ENCODE measurements around the gene NANOS3. TPM values are rescaled to one million over a fixed set of nuclear protein-coding genes. Genes with fewer than 3 reads are reported as not detected.

The NANOS3 gene
- total and polyA plus RNA-seq, 9 of the 15 experiments (the other 6 are each of a cell fraction or from before 2014, with no cell fraction given), result not detected

DNA sequence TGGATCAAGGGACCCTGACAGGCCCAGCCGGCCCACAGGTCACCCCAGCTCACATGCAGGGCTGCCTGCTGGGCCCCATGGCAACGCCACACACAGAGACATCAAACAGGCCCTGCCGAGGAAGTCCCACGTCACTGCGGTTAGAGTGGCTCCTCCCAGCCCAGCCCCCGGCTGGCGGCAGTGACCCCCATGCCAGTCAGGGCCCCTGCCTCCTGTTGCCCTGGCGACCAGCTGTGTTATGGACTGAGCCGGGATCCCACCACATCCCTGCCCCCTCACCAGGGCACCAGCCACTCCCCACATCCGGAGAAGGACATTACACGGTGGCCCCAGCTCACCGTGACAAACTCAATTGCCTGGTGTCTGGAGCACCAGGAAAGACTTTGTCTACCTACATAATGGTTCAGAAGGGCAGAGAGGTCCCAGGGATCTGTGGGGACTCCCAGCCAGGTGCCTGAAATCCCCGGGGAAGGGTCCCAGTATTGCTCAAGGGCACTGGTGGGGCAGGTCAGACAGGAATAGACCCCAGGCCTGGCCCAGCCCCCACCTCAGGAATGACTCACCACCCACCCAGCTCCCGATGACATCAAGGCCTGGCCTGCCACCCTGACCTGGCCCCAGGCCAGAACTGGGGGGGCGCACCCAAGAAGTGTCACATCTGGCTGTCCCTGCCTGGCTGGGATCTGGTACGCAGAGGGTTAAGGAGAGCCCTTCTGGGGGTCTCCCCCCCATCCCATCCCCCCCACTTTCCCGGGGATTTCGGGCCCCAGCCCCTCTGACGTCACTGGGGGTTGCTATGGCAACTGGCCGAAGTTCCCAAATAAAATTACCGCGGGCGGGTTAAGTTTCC is 30.2 kb upstream of the NANOS3 start (continued):
- TF ChIP-seq, protein P1, sequence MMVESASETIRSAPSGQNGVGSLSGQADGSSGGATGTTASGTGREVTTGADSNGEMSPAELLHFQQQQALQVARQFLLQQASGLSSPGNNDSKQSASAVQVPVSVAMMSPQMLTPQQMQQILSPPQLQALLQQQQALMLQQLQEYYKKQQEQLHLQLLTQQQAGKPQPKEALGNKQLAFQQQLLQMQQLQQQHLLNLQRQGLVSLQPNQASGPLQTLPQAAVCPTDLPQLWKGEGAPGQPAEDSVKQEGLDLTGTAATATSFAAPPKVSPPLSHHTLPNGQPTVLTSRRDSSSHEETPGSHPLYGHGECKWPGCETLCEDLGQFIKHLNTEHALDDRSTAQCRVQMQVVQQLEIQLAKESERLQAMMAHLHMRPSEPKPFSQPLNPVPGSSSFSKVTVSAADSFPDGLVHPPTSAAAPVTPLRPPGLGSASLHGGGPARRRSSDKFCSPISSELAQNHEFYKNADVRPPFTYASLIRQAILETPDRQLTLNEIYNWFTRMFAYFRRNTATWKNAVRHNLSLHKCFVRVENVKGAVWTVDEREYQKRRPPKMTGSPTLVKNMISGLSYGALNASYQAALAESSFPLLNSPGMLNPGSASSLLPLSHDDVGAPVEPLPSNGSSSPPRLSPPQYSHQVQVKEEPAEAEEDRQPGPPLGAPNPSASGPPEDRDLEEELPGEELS (CRISPR knock-in tag; IDR thresholded peaks at IDR 0.05; ENCODE audit: borderline replicate concordance), result 0 out of 2 replicates have a peak, but pooled peaks have one; percentile 64
- peak; percentile 19 for TF ChIP-seq MEIS2 (IDR thresholded peaks at IDR 0.05; ENCODE audit: partially characterized antibody)
- peak; percentile 91 for TF ChIP-seq DPF2 (IDR thresholded peaks at IDR 0.05)
- TF ChIP-seq, protein P2, sequence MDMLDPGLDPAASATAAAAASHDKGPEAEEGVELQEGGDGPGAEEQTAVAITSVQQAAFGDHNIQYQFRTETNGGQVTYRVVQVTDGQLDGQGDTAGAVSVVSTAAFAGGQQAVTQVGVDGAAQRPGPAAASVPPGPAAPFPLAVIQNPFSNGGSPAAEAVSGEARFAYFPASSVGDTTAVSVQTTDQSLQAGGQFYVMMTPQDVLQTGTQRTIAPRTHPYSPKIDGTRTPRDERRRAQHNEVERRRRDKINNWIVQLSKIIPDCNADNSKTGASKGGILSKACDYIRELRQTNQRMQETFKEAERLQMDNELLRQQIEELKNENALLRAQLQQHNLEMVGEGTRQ (CRISPR knock-in tag; IDR thresholded peaks at IDR 0.05), result no peak
- TF ChIP-seq RCOR1 (IDR thresholded peaks at IDR 0.05; ENCODE audit: borderline replicate concordance in 1 of 2, low read depth in 2 of 2, low read length in 2 of 2), result no peak
- no peak for TF ChIP-seq ZNF699 (CRISPR knock-in tag; IDR thresholded peaks at IDR 0.05; ENCODE audit: insufficient replicate concordance)
- no peak; the same call in 1 of the 2 replicates for TF ChIP-seq ZKSCAN1 (IDR thresholded peaks at IDR 0.05; ENCODE audit: low read depth, low read length)
- TF ChIP-seq ZC3H8 (IDR thresholded peaks at IDR 0.05), result no peak
- TF ChIP-seq ADNP (tag; IDR thresholded peaks at IDR 0.05), result no peak
- TF ChIP-seq, protein P3, sequence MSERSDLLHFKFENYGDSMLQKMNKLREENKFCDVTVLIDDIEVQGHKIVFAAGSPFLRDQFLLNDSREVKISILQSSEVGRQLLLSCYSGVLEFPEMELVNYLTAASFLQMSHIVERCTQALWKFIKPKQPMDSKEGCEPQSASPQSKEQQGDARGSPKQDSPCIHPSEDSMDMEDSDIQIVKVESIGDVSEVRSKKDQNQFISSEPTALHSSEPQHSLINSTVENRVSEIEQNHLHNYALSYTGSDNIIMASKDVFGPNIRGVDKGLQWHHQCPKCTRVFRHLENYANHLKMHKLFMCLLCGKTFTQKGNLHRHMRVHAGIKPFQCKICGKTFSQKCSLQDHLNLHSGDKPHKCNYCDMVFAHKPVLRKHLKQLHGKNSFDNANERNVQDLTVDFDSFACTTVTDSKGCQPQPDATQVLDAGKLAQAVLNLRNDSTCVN (CRISPR knock-in tag; IDR thresholded peaks at IDR 0.05), result no peak
- TF ChIP-seq, protein P4, sequence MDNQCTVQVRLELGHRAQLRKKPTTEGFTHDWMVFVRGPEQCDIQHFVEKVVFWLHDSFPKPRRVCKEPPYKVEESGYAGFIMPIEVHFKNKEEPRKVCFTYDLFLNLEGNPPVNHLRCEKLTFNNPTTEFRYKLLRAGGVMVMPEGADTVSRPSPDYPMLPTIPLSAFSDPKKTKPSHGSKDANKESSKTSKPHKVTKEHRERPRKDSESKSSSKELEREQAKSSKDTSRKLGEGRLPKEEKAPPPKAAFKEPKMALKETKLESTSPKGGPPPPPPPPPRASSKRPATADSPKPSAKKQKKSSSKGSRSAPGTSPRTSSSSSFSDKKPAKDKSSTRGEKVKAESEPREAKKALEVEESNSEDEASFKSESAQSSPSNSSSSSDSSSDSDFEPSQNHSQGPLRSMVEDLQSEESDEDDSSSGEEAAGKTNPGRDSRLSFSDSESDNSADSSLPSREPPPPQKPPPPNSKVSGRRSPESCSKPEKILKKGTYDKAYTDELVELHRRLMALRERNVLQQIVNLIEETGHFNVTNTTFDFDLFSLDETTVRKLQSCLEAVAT (IDR thresholded peaks at IDR 0.05), result peak in 1 of 2 experiments; percentile 87; a peak in 2 of 4 replicates
- TF ChIP-seq HDGF (IDR thresholded peaks at IDR 0.05), result no peak; the same call in 1 of the 2 replicates
- TF ChIP-seq PTBP1 (IDR thresholded peaks at IDR 0.05; ENCODE audit: low read depth, low read length), result no peak
- no peak for TF ChIP-seq HNRNPLL (IDR thresholded peaks at IDR 0.05; ENCODE audit: low read depth, low read length, poor library complexity, severe bottlenecking)
- peak in 1 of 3 experiments; percentile 37 for TF ChIP-seq YY1 (IDR thresholded peaks at IDR 0.05; ENCODE audit: borderline replicate concordance in 1 of 3, control insufficient read depth in 1 of 3, extremely low read depth in 1 of 3, insufficient read depth in 3 of 3, insufficient read length in 1 of 3, insufficient replicate concordance in 2 of 3, low read depth in 1 of 3, low read length in 2 of 3)
- no peak for TF ChIP-seq SREBF1 (IDR thresholded peaks at IDR 0.05; ENCODE audit: borderline replicate concordance, low read depth, low read length)
- 0 out of 2 replicates have a peak, but pooled peaks have one; percentile 6 for TF ChIP-seq TAL1 (IDR thresholded peaks at IDR 0.05)
- TF ChIP-seq WHSC1 (IDR thresholded peaks at IDR 0.05; ENCODE audit: low read length), result no peak
- TF ChIP-seq KAT8 (IDR thresholded peaks at IDR 0.05; ENCODE audit: low read depth), result no peak
- TF ChIP-seq KDM1A (IDR thresholded peaks at IDR 0.05), result no peak
- TF ChIP-seq ZNF551 (CRISPR knock-in tag; IDR thresholded peaks at IDR 0.05), result no peak
- TF ChIP-seq, protein P5, sequence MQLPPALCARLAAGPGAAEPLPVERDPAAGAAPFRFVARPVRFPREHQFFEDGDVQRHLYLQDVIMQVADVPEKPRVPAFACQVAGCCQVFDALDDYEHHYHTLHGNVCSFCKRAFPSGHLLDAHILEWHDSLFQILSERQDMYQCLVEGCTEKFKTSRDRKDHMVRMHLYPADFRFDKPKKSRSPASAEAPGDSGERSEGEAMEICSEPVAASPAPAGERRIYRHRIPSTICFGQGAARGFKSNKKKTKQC (CRISPR knock-in tag; IDR thresholded peaks at IDR 0.05), result no peak
